Measurements from ENCODE around the gene CDC34.

- no peak for TF ChIP-seq ZNF274 (IDR thresholded peaks at IDR 0.05; ENCODE audit: borderline replicate concordance, low read depth, low read length)
- TF ChIP-seq SRF (CRISPR knock-in tag; IDR thresholded peaks at IDR 0.05), result no peak
Observed at GRCh38 chr19:570251-570686, 38.7 kb downstream of the CDC34 start.

Measured in K562 (cell line).